Right lobe of liver (tissue), 4 donors: ENCODE measurements around the gene UBE2E2.

ENCODE experiments used
- CTCF ChIP-seq, 4 donors: fragments of 200-600 bp in 3 of 4; fragments of 450-650 bp in 1 of 4; IDR thresholded peaks; one replicate each; pipeline versions ENCODE4 v1.5.1 to v1.8.0; 2016 to 2022; ENCODE audit warnings: antibody characterized with exemption in 4 of 4, mild to moderate bottlenecking in 2 of 4
- POLR2A ChIP-seq: fragments of 450-650 bp; IDR thresholded peaks from one replicate; pipeline ENCODE4 v1.6.1; 2017; ENCODE audit warnings: antibody characterized with exemption, mild to moderate bottlenecking
- donor health status: DM: no; HTN: no; CAD: no.
- donor health status: DM: no; HTN: no; CAD: no.
- donor health status: DM: no; HTN: yes; CAD: no.

- TF ChIP-seq CTCF (IDR thresholded peaks at IDR 0.05) (no peak), POLR2A (no peak)
These were observed 140.4 kb downstream of the UBE2E2 start for GRCh38 chr3:23343509-23343908.
